Activated CD8-positive, alpha-beta memory T cell treated with anti-CD3 and anti-CD28 coated beads for 4 hours (primary cell): ENCODE data around the gene MYEF2.

ENCODE experiments used
- DNase-seq, 2 donors: peaks; one replicate each; pipeline ENCODE4 v3.0.0-alpha.2; 2020; ENCODE audit warnings: low read depth in 2 of 2

The MYEF2 gene

GRCh38 chr15:48087844-48088243 lies 90.3 kb downstream of the MYEF2 start:
- no peak for DNase-seq

GRCh38 chr15:48086576-48086975 lies 91.5 kb downstream of the MYEF2 start:
- no peak for DNase-seq

- no peak for DNase-seq
Measured at GRCh38 chr15:48086133-48086532, 92.0 kb downstream of the MYEF2 start.

GRCh38 chr15:48085591-48085930 lies 92.5 kb downstream of the MYEF2 start:
- DNase-seq, result no peak

GRCh38 chr15:48084759-48085590 lies 93.1 kb downstream of the MYEF2 start:
- no peak for DNase-seq
